VCaP (cell line): ENCODE measurements around the gene RXRA.

Experiments used
- H3K27ac ChIP-seq: fragments of 450-650 bp; 2 replicates; pipeline ENCODE4 v1.5.1; 2017
- TF ChIP-seq, protein P1 (sequence below): fragments of 450-650 bp; conservative IDR thresholded peaks from 2 replicates; pipeline ENCODE4 v1.5.1; 2017; ENCODE audit warnings: mild to moderate bottlenecking, moderate library complexity

Gene RXRA

DNA sequence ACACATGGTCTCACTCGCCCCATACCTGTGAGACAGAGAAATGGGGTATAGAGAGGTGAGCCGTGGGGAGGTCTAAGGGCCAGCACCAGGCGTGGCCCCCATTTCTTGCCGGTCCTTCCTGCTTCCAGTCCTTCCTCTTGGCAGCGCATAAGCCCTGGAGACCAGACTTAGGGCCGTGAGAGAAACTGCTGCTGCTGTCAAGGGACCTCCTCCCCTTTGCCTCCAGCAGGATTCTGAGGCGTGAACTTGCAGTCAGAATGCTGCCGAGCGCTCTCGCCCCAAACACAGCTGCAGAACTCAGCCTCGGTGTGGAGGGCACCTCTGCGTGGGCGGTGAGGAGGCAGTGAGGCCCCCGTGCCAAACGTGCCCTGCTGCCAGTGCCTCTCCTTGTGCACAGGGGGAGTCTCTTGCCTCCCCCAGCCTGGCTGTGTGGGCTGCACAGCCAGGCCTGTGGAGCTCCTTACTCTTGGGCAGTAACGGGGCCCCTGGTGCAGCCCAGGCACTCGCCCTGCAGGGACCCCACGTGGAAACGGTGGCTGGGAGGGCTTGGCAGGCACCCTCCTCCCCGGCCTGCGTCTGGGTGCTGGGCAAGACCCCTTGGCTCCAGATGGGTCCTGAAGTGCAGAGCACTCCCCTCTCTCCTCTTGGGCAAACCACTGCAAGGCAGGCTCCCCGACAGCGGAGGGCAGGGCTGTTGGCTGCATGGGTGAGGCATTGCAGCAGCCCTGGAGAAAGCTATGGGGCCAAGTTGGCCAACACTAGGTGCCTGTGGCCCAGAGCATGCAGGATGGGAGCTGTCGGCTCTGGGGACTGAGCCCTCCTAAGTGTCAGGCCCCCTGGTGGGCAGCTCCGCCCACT lies 85.4 kb downstream of the RXRA start:
- TF ChIP-seq, protein P1, sequence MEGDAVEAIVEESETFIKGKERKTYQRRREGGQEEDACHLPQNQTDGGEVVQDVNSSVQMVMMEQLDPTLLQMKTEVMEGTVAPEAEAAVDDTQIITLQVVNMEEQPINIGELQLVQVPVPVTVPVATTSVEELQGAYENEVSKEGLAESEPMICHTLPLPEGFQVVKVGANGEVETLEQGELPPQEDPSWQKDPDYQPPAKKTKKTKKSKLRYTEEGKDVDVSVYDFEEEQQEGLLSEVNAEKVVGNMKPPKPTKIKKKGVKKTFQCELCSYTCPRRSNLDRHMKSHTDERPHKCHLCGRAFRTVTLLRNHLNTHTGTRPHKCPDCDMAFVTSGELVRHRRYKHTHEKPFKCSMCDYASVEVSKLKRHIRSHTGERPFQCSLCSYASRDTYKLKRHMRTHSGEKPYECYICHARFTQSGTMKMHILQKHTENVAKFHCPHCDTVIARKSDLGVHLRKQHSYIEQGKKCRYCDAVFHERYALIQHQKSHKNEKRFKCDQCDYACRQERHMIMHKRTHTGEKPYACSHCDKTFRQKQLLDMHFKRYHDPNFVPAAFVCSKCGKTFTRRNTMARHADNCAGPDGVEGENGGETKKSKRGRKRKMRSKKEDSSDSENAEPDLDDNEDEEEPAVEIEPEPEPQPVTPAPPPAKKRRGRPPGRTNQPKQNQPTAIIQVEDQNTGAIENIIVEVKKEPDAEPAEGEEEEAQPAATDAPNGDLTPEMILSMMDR = no peak
- no peak overlapping the region for H3K27ac ChIP-seq

DNA sequence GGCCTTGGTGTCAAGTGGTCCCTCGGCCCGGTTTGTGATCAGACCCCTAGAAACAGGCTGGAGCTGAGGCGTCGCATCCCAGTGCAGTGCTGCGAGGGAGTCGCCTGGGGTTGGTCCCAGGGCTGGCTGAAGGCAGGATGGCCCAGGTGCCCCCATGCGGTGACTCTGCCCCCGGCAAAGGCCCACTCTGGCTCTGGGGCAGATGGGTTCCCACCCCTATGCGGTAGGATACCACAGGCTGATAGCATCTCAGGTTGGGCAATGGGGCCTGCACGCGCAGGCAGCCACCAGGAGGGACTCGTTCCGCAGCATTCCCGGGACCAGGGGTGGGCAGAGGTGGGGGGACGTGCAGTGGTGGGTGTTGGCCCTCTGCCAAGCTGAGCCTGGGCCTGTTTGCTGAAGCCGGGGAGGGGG lies 86.0 kb downstream of the RXRA start:
- H3K27ac ChIP-seq = no peak overlapping the region
- TF ChIP-seq, protein P1 = no peak

DNA sequence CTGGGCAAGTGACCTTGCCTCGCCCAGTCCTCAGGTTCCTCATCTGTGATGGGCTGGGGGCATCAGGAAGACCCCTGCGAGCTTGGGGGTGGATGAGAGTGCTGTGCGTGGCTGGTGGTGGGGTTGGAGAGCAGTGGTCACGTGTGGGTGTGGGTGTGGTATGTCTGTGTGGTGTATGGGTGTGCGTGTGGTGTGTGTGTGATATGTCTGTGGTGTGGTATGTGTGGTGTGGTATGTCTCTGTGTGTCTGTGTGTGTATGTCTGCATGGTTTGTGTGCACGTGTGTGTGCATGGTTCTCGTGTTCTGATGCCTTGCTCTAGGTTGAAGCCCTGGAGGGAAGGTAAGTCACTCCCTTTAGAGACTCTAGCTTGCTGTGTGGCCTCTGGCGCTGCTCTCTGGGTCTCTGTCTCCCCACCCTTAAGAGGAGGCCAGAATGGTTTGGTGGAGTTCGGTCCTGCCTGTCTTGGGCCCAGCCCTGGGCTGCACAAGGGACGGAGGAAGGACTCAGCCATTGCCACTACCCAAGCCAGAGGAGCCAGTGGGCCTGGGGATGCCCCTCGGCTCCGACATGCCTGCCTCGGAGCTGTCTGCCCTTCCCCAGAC lies 87.0 kb downstream of the RXRA start:
- TF ChIP-seq, protein P1 = no peak
- no peak overlapping the region for H3K27ac ChIP-seq

DNA sequence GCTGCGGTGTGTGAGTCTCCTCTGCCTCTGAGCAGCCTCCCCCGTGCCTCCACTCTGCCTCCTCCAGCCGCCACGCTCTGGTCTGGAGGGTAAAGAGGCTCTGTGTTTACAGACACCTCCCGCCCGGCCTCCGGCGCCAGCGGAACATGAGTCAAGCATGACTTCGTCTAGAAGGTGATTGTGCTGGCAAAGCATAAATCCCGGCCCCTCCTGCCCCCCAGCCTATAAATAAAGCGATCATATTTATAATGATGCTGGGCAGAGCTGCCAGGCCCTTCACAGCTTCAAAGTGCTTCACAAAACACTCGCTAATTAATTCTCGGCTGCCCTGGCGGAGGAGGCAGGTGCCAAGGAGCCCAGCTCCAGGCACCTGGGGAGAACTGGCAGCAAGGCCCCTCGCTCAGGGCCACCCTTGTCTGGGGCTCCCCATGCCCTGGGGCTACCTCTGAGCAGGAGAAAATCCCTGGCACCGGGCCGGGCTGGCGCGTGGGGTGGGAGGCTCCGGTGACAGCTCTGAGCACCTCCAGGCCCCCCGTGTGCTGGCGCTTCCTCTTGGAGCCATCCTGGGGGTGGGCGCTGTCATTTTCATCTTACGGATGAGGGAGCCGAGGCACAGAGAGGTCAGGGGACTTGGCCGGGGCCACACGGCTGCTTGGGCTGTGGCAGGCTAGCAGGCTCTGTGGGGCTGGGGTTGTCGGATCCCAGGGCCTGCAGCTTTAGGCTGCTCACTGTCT lies 87.8 kb downstream of the RXRA start:
- TF ChIP-seq, protein P1 = no peak
- no peak overlapping the region for H3K27ac ChIP-seq

DNA sequence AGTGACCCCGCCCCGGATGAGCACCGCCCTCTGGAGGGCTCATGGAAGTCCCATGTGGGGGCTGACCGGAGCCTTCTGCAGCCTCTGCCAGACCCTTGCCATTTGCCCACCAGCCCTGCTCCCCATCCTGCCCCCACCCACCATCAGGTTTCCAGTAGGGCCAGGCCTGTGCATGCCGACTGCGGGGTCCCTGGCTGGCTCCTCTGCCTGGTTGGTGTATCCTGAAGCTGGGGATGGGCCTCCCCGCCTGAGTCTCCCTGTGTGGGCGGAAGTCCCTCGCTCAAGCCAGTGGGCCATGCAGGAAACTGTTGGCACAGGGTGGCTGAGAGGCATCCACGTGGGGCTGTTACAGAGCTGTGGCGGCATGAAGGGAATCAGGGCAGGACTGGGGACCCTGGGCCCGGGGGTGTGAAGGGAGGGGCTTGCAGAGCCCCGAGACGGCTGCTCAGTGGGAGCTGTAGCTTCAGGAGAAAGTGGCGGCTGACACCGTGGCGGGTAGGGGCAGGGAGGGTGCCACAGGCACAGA lies 88.7 kb downstream of the RXRA start:
- TF ChIP-seq, protein P1 = no peak
- no peak overlapping the region for H3K27ac ChIP-seq

DNA sequence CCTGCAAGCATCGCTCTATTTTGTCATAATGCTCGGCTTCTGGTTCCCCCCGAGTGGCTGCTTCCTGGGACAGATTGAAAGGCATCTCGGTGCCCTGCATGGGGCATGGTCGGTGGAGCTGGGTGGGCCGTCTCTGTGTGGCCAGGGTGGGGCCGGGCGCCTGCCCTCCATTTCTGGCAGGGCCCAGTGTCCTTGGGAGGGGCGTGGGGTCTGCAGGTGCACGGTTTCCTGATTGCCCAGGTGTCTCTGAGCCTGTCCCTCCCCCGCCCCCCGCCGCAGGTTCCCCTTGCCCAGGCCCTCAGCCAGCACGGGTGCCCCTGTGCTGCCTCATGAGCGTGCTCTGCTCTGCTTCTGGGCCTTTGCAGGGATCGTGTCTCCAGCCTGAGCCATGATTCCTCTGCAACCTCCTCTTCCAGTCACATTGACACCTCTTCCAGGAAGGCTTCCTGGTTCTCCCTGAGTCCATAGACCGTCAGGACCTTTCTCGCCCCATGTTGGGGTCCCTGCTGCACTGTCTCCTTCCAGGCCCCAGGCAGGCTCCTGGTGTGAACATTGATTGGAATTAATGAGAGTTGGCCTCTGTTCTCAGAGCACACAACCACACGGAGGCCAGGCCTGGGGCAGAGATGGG lies 90.2 kb downstream of the RXRA start:
- no peak overlapping the region for H3K27ac ChIP-seq
- TF ChIP-seq, protein P1 = no peak
